OCI-LY7 (cell line): ENCODE measurements around the gene BOK. TPM values are rescaled to one million over a fixed set of nuclear protein-coding genes. Genes with fewer than 3 reads are reported as not detected.
"Not testable (repeated sequence)": the region's sequence is repeated elsewhere in the genome, so short reads cannot be mapped to it uniquely, and the experiment has no call there.

Experiments used
- BruUV-seq: library from RNA; stranded (reverse); fragments of 400-500 nt; replicated peaks from 2 replicates; lab custom pipeline; 2021; lab: Mats Ljungman, UMichigan
- CTCF ChIA-PET: fragments of 300-600 bp; sonication (Branson Sonifier 250); formaldehyde crosslinking; loops from one replicate; lab custom pipeline; 2022; ENCODE audit warnings: antibody characterized with exemption; ENCODE audit not compliant: unreplicated experiment; lab: Charles Lee
- POLR2A ChIA-PET: fragments of 300-600 bp; sonication (Branson Sonifier 250); formaldehyde crosslinking; loops from one replicate; lab custom pipeline; 2022; ENCODE audit warnings: antibody characterized with exemption; lab: Charles Lee
- DNase-seq: peaks from one replicate; pipeline ENCODE4 v3.0.0-alpha.2; 2015; ENCODE audit warnings: low spot score
- H2AFZ ChIP-seq: fragments of 200-600 bp; sonication (generic), shearing (Covaris generic); 2 replicates; pipeline ENCODE4 v1.6.1; 2014; ENCODE audit warnings: mild to moderate bottlenecking, antibody characterized with exemption, low read length, moderate library complexity
- H3K27ac ChIP-seq: fragments of 200-600 bp; sonication (generic); 2 replicates; pipeline ENCODE4 v1.5.1; 2014; ENCODE audit warnings: mixed run types, low read depth, mild to moderate bottlenecking, moderate library complexity, low read length, inconsistent platforms; ENCODE audit not compliant: poor library complexity, severe bottlenecking
- H3K36me3 ChIP-seq: fragments of 200-600 bp; sonication (generic); 2 replicates; pipeline ENCODE4 v1.6.1; 2014; ENCODE audit warnings: mild to moderate bottlenecking, antibody characterized with exemption, low read length, moderate library complexity, mixed read lengths; ENCODE audit not compliant: insufficient read depth
- H3K4me1 ChIP-seq: fragments of 200-600 bp; sonication (generic); 2 replicates; pipeline ENCODE4 v1.5.1; 2014; ENCODE audit warnings: mild to moderate bottlenecking, low read length; ENCODE audit not compliant: insufficient read depth, poor library complexity, severe bottlenecking
- H3K4me2 ChIP-seq: fragments of 200-600 bp; sonication (generic); 2 replicates; pipeline ENCODE4 v1.6.1; 2014; ENCODE audit warnings: mild to moderate bottlenecking, low read length
- H3K4me3 ChIP-seq: fragments of 200-600 bp; sonication (generic); 2 replicates; pipeline ENCODE4 v1.5.1; 2014; ENCODE audit warnings: mild to moderate bottlenecking, low read depth, low read length; ENCODE audit not compliant: poor library complexity, severe bottlenecking
- H3K79me2 ChIP-seq: fragments of 200-600 bp; sonication (generic); 2 replicates; pipeline ENCODE4 v1.6.1; 2016; ENCODE audit warnings: low read depth, mild to moderate bottlenecking, low read length, moderate library complexity, mixed read lengths; ENCODE audit not compliant: insufficient read depth
- H3K9me2 ChIP-seq: fragments of 200-600 bp; sonication (generic); 2 replicates; pipeline ENCODE4 v1.6.1; 2016; ENCODE audit warnings: mild to moderate bottlenecking, low read length, mixed read lengths; ENCODE audit not compliant: insufficient read depth
- H3K9me3 ChIP-seq: fragments of 200-600 bp; sonication (generic); 2 replicates; pipeline ENCODE4 v1.6.1; 2014; ENCODE audit warnings: mild to moderate bottlenecking, mixed run types, low read length, mixed read lengths
- H4K20me1 ChIP-seq: fragments of 200-600 bp; sonication (generic); 2 replicates; pipeline ENCODE4 v1.6.1; 2014; ENCODE audit warnings: mild to moderate bottlenecking, antibody characterized with exemption, low read length, moderate library complexity, mixed read lengths; ENCODE audit not compliant: insufficient read depth
- CTCF ChIP-seq: fragments of 200-600 bp; sonication (generic); conservative IDR thresholded peaks from 2 replicates; pipeline ENCODE4 v1.5.1; 2014; ENCODE audit warnings: mild to moderate bottlenecking, antibody characterized with exemption, low read length, moderate library complexity, mixed read lengths
- EZH2phosphoT487 ChIP-seq: fragments of 200-600 bp; sonication (generic); IDR thresholded peaks from 2 replicates; pipeline ENCODE4 v1.6.1; 2018; ENCODE audit warnings: low read depth, borderline replicate concordance, mild to moderate bottlenecking, mixed run types, antibody characterized with exemption, low read length, moderate library complexity, mixed read lengths
- intact Hi-C: fragments of 100-400 bp; cut with micrococcal nuclease; formaldehyde crosslinking; loops from one replicate; pipeline ENCODE4 v1.10.0; 2022; ENCODE audit not compliant: unreplicated experiment
- total RNA-seq, 2 experiments: library from RNA; depleted of rRNA in 1 of 2; stranded (reverse); fragments of >200 nt in 1 of 2; shearing (Covaris generic) in 1 of 2; gene quantifications; 2 replicates each; pipeline ENCODE4 v1.2.3, GENCODE V29; 2014 to 2022

The BOK gene
- total RNA-seq, 2 experiments from 2014 or later: not detected

GRCh38 chr2:241589863-241590262 lies 31.3 kb downstream of the BOK start:
- H3K36me3 ChIP-seq: peaks cover 64% of the 10 kb centered on the region
- H3K4me2 ChIP-seq, H3K9me2 ChIP-seq, H3K4me3 ChIP-seq, intact Hi-C loops, H3K27ac ChIP-seq, H3K4me1 ChIP-seq, H3K79me2 ChIP-seq, H2AFZ ChIP-seq, DNase-seq, H4K20me1 ChIP-seq, BruUV-seq: not testable (repeated sequence)
- CTCF ChIA-PET: interaction anchor here (0.6 to 0.7 kb wide), 2 partner anchors 10 to 90 kb away, joined by 3 to 4 read pairs; no protein-coding TSS in a partner anchor
- POLR2A ChIA-PET: interaction anchor here (0.6 kb wide), 1 partner anchor 104 kb away, joined by 3 read pairs; no protein-coding TSS in a partner anchor
- peaks cover 23% of the 10 kb centered on the region for H3K9me3 ChIP-seq

GRCh38 chr2:241590496-241591455 lies 32.2 kb downstream of the BOK start:
- intact Hi-C loops, H3K9me2 ChIP-seq, H2AFZ ChIP-seq, H3K4me3 ChIP-seq, DNase-seq, H4K20me1 ChIP-seq, H3K4me2 ChIP-seq, BruUV-seq, H3K27ac ChIP-seq, H3K79me2 ChIP-seq, H3K4me1 ChIP-seq: not testable (repeated sequence)
- CTCF ChIA-PET: interaction anchor here (0.6 to 0.7 kb wide), 2 partner anchors 9 to 89 kb away, joined by 3 to 4 read pairs; no protein-coding TSS in a partner anchor
- Histone ChIP-seq H3K9me3 (peaks cover 20% of the 10 kb centered on the region), H3K36me3 (peaks cover 59% of the 10 kb centered on the region)
- POLR2A ChIA-PET: interaction anchor here (0.6 kb wide), 1 partner anchor 11 kb away, joined by 3 read pairs; no protein-coding TSS in a partner anchor

- Histone ChIP-seq H3K36me3 (peaks cover 54% of the 10 kb centered on the region), H3K27ac (no peak overlapping the region), H3K9me2 (no peaks in the 10 kb centered on the region), H2AFZ (no peak overlapping the region), H3K4me1 (no peaks in the 10 kb centered on the region), H4K20me1 (no peaks in the 10 kb centered on the region), H3K4me3 (no peak overlapping the region), H3K79me2 (no peaks in the 10 kb centered on the region), H3K4me2 (no peak overlapping the region), H3K9me3 (peaks cover 8% of the 10 kb centered on the region)
- no TSS peak for BruUV-seq
- intact Hi-C loops: no loop called here
- ChIA-PET POLR2A (interaction anchor here (0.7 kb wide), 1 partner anchor 34 kb away, joined by 3 read pairs; no protein-coding TSS in a partner anchor), CTCF (no interaction called here)
- TF ChIP-seq EZH2phosphoT487: no peak
- TF ChIP-seq CTCF: no peak
- no peak for DNase-seq
Measured at GRCh38 chr2:241592126-241592845, 33.7 kb downstream of the BOK start.
